Nephron (organoid): ENCODE measurements around the gene CNIH2.

ENCODE experiments used
- H3K27ac Mint-ChIP-seq, 3 experiments: 2 replicates each; pipeline ENCODE4 v1.8.0; 2020; ENCODE audit warnings: mixed read lengths in 3 of 3, mild to moderate bottlenecking in 2 of 3, moderate library complexity in 1 of 3
- H3K27me3 Mint-ChIP-seq: 2 replicates; pipeline ENCODE4 v1.8.0; 2021; ENCODE audit warnings: low read depth, mild to moderate bottlenecking, moderate library complexity, mixed read lengths
- H3K36me3 Mint-ChIP-seq: 2 replicates; pipeline ENCODE4 v1.8.0; 2020; ENCODE audit warnings: low read depth, mixed read lengths
- H3K4me1 Mint-ChIP-seq: 2 replicates; pipeline ENCODE4 v1.8.0; 2020; ENCODE audit warnings: mixed read lengths
- H3K4me3 Mint-ChIP-seq, 3 experiments: 2 replicates each; pipeline ENCODE4 v1.8.0; 2020; ENCODE audit warnings: mild to moderate bottlenecking in 3 of 3, mixed read lengths in 3 of 3, moderate library complexity in 2 of 3
- H3K9me3 Mint-ChIP-seq: 2 replicates; pipeline ENCODE4 v1.8.0; 2020; ENCODE audit warnings: mixed read lengths
- CTCF ChIP-seq, 3 experiments: fragments of 200-600 bp; sonication (generic); IDR thresholded peaks; one replicate each; pipeline ENCODE4 v1.5.0; 2021; ENCODE audit warnings: antibody characterized with exemption in 3 of 3; ENCODE audit not compliant: unreplicated experiment in 3 of 3

The CNIH2 gene

GRCh38 chr11:66328031-66328301 lies 50.0 kb downstream of the CNIH2 start:
- Mint-ChIP-seq H3K4me3 (no peak overlapping the region), H3K9me3 (no peaks in the 10 kb centered on the region), H3K36me3 (no peaks in the 10 kb centered on the region), H3K27me3 (no peaks in the 10 kb centered on the region), H3K27ac (peak overlapping the region; percentile 77 to 93 (median 86)), H3K4me1 (peaks cover 42% of the 10 kb centered on the region)
- TF ChIP-seq CTCF (IDR thresholded peaks at IDR 0.05; ENCODE audit: unreplicated experiment in 3 of 3), result no peak

- Mint-ChIP-seq H3K27me3 (no peaks in the 10 kb centered on the region), H3K36me3 (no peaks in the 10 kb centered on the region), H3K27ac (peak overlapping the region; percentile 77 to 93 (median 86)), H3K9me3 (no peaks in the 10 kb centered on the region), H3K4me1 (peaks cover 37% of the 10 kb centered on the region), H3K4me3 (peak overlapping the region in 2 of 3 experiments; percentile 17 to 19)
- peak; percentile 94 to 96 (median 95) for TF ChIP-seq CTCF (IDR thresholded peaks at IDR 0.05; ENCODE audit: unreplicated experiment in 3 of 3)
Observed at GRCh38 chr11:66328302-66329144, 50.5 kb downstream of the CNIH2 start.

- Mint-ChIP-seq H3K27me3 (no peaks in the 10 kb centered on the region), H3K36me3 (no peaks in the 10 kb centered on the region), H3K9me3 (no peaks in the 10 kb centered on the region), H3K4me1 (peaks cover 30% of the 10 kb centered on the region), H3K4me3 (no peak overlapping the region), H3K27ac (no peak overlapping the region)
- TF ChIP-seq CTCF (IDR thresholded peaks at IDR 0.05; ENCODE audit: unreplicated experiment in 3 of 3), result no peak
Observed at GRCh38 chr11:66329165-66329673, 51.2 kb downstream of the CNIH2 start.

- Mint-ChIP-seq H3K4me1 (peaks cover 17% of the 10 kb centered on the region), H3K27me3 (no peaks in the 10 kb centered on the region), H3K36me3 (no peaks in the 10 kb centered on the region), H3K4me3 (no peak overlapping the region), H3K9me3 (no peaks in the 10 kb centered on the region), H3K27ac (no peak overlapping the region)
- TF ChIP-seq CTCF (IDR thresholded peaks at IDR 0.05; ENCODE audit: unreplicated experiment in 3 of 3), result no peak
Observed at GRCh38 chr11:66330931-66331330, 53.0 kb downstream of the CNIH2 start.

- no peak overlapping the region for H3K4me3 Mint-ChIP-seq
- H3K9me3 Mint-ChIP-seq, result no peaks in the 10 kb centered on the region
- no peaks in the 10 kb centered on the region for H3K36me3 Mint-ChIP-seq
- H3K4me1 Mint-ChIP-seq, result peaks cover 22% of the 10 kb centered on the region
- no peak overlapping the region for H3K27ac Mint-ChIP-seq
- no peak for TF ChIP-seq CTCF (IDR thresholded peaks at IDR 0.05; ENCODE audit: unreplicated experiment in 3 of 3)
- peaks cover 3% of the 10 kb centered on the region for H3K27me3 Mint-ChIP-seq
Observed at GRCh38 chr11:66331542-66332370, 53.8 kb downstream of the CNIH2 start.
